ENCODE measurements around the gene P2RX3.
"Not testable (repeated sequence)": the region's sequence is repeated elsewhere in the genome, so short reads cannot be mapped to it uniquely, and the experiment has no call there.

The P2RX3 gene

GRCh38 chr11:57403003-57403801 is 65.0 kb downstream of the P2RX3 start:
- not testable (repeated sequence) for DNase-seq

- no peak for DNase-seq
Measured at GRCh38 chr11:57403802-57404147, 65.6 kb downstream of the P2RX3 start.

- no peak for DNase-seq
Measured at GRCh38 chr11:57405271-57405860, 67.2 kb downstream of the P2RX3 start.

DNA sequence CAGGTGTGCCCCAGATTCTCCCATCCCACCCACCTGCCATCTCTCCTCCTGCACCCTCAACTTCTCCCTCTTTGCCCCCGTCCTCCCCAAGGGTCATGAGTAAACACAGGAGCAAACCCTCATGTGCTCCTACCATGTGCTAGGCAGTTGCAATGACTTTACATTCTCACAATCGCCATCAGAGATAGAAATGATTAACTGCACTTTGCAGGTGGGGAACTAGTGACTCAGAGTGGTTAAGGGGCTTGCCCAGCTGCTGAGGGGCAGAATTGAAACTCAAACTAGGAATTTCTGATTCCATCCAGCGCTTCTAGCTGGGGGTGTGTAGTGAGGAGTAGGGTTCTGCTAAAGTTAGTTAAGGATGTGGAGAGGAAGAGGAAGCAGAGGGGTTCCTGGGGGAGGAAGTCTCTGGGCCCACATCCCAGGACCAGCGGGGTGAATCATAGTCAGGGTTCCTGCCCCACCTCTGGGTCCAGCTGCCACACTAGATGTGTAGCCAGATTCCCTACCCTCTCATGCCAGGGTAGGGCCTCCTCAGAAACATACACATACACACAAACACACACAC is 68.3 kb downstream of the P2RX3 start:
- no peak for DNase-seq

GRCh38 chr11:57407010-57407920 is 69.1 kb downstream of the P2RX3 start:
- no peak for DNase-seq

DNA sequence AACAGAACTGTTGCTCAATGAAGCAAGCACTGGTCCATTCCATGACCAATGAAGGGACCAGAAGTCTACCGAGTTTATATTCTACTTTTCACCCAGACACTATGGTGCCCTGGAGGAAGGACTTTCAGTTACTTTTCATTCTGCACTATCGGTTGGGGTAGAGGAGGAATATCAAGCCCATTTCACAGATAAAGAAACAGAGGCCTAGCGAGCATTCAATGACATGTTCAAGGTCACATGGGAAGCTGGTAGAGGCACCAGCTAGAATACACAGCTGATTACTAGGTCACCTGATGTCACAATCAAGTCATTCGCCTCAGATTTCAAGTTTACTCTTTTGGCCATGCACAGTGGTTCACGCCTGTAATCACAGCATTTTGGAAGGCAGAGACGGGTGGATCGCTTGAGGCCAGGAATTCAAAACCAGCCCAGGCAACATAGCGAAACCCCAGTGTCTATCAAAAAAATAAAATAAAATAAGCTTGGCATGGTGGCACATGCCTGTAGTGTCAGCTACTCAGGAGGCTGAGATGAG is 69.9 kb downstream of the P2RX3 start:
- no peak for DNase-seq

DNA sequence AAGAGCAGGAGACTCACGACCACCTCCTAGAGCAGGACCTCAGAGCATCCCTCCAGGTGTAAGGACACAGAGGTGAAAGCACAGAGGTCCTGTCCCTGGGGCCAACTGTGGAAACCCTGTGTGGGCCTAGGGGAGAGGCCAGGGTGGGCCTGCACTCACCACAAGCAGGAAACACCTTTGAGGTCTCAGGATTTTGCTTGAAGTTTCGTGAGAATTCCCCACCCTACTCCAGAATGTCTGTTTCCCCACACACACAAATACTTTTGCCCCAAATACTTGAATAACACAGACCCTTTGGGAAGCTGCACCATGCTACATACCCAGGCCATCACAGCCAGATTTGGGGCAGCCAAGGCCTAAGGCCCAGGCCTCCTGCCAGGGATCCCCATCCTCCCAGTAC is 70.6 kb downstream of the P2RX3 start:
- DNase-seq: no peak

DNA sequence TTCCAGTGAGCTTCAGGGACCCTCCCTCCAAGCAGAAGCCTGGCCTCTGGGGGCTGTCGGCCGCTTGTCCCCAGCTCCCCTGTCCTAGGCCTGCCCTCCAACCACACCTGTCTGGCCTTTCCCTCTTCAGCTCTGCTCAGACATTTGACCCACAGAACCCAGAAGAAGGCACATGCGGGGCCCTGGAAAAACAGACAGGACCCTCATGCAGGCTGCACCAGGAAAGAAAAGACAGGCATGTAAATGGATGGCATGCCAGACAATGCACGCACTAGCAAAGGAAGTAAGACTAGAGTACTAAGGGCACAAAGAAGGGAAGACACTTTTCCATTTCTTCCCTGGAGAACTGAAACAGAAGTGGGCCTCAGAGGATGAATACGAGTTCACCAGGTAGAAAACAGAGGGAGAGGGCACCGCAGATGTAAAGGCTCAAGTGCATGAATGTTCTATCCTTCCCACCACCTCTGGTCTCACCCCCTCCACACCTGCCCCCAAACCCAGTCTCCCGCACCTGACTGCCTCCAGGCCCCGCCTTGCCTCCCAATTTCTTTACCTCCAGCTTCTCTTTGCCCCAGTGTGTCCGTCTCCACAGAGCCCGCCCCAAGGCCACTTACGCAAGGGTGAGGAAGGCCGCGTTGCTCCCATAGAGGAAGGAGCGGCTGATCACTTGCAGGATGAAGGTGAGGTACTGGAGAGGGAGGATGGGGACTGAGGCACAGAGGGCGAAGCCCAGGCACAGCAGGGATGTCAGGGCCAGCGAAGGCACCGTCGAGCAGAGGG is 71.4 kb downstream of the P2RX3 start:
- DNase-seq: no peak

DNA sequence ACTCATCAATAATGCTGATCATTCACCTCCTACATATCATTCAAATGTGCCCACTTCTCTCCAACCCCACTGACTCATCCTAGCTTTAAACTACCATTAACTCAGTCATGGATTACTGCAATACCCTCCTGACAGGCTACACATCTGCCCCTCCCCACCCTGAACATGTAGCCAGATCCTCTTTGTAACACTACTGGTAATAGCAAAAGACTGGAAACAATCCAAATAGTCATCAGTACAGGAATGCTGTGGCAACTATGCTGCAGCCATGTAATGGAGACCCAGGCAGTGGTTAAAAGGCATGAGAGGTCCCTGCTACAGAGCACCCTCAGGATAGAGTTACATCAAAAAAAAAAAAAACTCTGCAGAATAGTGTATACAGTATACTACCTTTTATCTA is 72.1 kb downstream of the P2RX3 start:
- DNase-seq: no peak

DNA sequence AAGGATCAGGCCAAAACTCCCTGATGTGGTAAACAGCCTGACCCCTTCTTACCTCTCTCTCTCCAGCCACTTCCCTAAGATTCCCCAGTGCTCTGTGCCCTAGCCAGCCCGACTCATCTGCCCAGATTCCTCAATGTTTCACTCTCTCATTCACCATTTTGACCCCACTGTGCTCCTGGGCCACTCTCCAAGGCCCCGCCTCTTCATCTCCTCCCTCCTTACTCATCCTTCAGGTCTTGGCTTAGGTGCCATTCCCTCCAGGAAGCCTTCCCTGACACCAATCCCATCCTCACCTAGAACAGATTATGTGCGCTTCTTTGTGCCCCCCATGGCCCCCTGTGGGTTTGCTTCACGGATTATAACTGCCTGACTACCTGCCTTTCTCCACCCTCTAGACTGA is 75.5 kb downstream of the P2RX3 start:
- DNase-seq: no peak

DNA sequence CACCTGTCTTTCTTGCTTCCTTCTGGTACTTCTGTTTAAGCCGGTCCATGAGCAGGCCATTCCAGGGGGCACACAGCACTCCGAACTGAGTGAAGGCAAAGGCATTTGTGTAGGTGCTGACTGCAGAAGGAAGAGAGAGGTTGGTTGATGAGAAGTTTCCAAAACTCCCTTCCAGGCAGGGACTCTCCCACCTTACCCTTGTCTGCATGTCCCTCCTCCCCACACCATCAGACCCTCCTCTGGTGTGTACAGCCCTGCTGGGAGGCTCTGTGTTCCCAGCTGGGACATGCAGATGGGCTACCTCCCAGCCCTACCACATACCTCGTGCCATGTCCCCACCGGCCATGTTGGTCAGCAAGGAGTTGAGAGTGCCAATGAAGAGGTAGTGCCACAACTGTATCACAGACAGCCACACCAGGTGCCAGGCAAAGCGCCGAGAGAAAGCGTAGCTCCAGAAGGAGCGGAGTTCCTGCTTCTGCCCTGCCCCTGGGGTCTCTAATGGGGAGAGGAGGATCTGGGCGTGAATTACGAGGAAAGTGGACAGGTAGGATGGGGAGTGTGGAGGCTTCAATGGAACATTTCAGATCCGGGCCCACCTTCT is 76.6 kb downstream of the P2RX3 start:
- DNase-seq: no peak

DNA sequence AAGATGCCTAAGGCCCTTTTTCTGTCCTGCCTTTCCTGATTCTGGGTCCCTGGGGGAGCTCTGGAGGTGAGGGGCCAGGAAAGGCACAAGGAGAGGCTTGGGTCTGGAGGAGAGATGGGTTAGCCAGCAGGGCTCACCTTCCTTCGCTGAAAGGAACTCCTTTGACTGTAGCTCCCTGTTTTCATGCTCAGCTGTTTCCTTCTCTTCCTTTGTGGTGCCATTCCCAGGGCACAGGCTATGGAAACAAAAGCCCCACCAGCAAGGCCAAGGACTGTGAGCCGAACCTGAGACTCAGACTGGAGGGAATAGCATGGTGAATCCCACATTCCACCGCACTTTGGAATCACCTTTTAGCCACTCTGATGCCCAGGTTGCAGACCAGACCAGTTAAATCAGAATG is 78.3 kb downstream of the P2RX3 start:
- DNase-seq: no peak

- DNase-seq: no peak
Measured at GRCh38 chr11:57417056-57417455, 78.9 kb downstream of the P2RX3 start.

DNA sequence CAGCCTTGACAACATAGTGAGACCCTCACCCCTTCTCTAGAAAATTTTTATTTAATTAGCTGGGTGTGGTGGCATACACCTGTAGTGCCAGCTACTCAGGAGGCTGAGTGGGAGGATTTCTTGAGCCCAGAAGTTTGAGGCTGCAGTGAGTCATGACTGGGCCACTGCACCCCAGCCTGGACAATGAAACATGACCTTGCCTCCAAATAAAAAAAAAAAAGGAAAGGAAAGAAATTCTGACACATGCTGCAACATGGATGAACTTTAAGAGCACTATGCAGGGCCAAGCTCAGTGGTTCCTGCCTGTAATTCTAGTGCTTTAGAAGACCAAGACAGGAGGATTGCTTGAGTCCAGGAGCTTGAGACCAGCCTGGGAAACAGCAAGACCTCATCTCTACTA is 80.0 kb downstream of the P2RX3 start:
- no peak for DNase-seq

DNA sequence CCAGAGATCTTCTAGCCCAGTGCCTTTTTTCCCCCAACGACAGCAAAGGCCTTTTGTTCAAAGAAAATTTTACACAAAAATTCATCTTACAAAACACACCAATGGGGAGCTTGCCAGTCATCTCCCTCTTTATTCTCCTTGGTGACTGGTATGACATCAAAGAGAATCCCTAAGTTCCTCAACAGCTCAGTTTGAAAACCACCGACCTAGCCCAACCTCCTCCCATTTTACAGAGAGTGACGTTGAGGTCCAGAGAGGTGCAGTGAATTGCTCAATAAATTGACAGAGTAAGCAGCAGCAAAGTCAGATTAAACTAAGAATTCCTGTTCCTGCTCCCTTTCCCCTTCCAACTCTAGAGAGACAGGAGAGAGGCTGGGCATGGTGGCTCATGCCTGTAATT is 81.0 kb downstream of the P2RX3 start:
- no peak for DNase-seq

DNA sequence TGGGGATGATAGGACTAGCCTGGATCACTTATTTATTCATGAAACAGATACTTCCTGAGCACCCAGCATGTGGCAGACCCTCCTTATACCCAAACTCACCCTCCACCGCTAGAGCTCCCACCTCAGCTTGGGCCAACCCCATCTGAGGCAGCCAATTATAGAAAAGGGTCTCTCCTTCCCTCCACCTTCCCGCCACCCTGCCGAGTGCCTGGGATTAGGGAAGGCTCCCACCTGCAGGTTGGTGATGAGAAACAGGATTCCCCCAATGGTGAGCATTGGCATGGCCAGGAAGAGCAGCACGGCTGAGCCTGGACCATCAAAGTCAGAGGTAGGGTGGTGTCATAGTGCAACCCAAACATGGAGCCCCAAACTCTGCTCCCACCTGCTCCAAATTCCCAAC is 82.9 kb downstream of the P2RX3 start:
- DNase-seq: no peak

DNA sequence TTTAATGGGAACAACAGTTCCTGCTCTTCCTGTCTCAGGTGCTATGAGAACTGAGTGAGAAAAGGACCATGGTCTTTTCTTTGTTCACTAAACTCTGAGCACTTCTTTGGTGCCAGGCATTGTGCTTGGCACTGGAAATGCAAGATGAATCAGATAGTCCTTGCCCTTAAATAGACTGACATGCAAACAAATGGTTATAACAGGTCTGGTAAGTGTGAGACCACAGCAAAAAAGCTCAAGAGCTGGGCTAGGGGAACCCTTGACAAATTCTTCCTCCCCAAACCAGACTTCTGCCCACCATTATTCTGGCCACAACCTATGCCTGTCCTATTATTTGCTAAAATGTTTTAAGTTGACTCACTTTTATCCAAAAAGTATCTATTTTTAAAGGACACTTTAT is 83.7 kb downstream of the P2RX3 start:
- no peak for DNase-seq
